Neural cell (in vitro differentiated cells): Measurements from ENCODE around the gene SP100. TPM values are rescaled to one million over a fixed set of nuclear protein-coding genes. Genes with fewer than 3 reads are reported as not detected.

ENCODE experiments used
- H2AFZ ChIP-seq: fragments of 200-600, 300-800 bp; sonication (generic), shearing (Covaris generic); 2 replicates; pipeline ENCODE4 v1.6.0; 2014; ENCODE audit warnings: low read depth, mild to moderate bottlenecking, antibody characterized with exemption, low read length, moderate library complexity
- H3F3A ChIP-seq: fragments of 200-600 bp; shearing (Covaris generic); 2 replicates; pipeline ENCODE4 v1.6.1; 2016; ENCODE audit warnings: mild to moderate bottlenecking, moderate library complexity, mixed read lengths, antibody characterized with exemption, low read length; ENCODE audit not compliant: insufficient read depth, poor library complexity, severe bottlenecking
- H3K27ac ChIP-seq: fragments of 200-600, 300-800 bp; sonication (generic), shearing (Covaris generic); 2 replicates; pipeline ENCODE4 v1.5.1; 2014; ENCODE audit warnings: mild to moderate bottlenecking, low read length, moderate library complexity
- H3K27me3 ChIP-seq: fragments of 300-800, 200-600 bp; sonication (generic), shearing (Covaris generic); 2 replicates; pipeline ENCODE4 v1.6.0; 2014; ENCODE audit warnings: mild to moderate bottlenecking, low read depth, low read length, moderate library complexity; ENCODE audit not compliant: insufficient read depth
- H3K36me3 ChIP-seq: fragments of 300-800, 200-600 bp; sonication (generic), shearing (Covaris generic); 2 replicates; pipeline ENCODE4 v1.5.1; 2014; ENCODE audit warnings: mild to moderate bottlenecking, antibody characterized with exemption, low read length, moderate library complexity; ENCODE audit not compliant: insufficient read depth
- H3K4me2 ChIP-seq: fragments of 300-800, 200-600 bp; sonication (generic), shearing (Covaris generic); 2 replicates; pipeline ENCODE4 v1.6.0; 2014; ENCODE audit warnings: mild to moderate bottlenecking, low read length
- H3K4me3 ChIP-seq: fragments of 300-800, 200-600 bp; sonication (generic), shearing (Covaris generic); 2 replicates; pipeline ENCODE4 v1.5.1; 2014; ENCODE audit warnings: mild to moderate bottlenecking, low read length, moderate library complexity
- H3K79me2 ChIP-seq: fragments of 200-600 bp; shearing (Covaris generic); replicated peaks from 2 replicates; pipeline ENCODE4 v1.6.0; 2014; ENCODE audit warnings: mild to moderate bottlenecking, low read length, moderate library complexity; ENCODE audit not compliant: insufficient read depth
- H3K9ac ChIP-seq: fragments of 300-800, 200-600 bp; sonication (generic), shearing (Covaris generic); 2 replicates; pipeline ENCODE4 v1.6.1; 2016; ENCODE audit warnings: mild to moderate bottlenecking, low read length, mixed read lengths
- H3K9me2 ChIP-seq: fragments of 200-600 bp; shearing (Covaris generic); 2 replicates; pipeline ENCODE4 v1.6.1; 2016; ENCODE audit warnings: mild to moderate bottlenecking, low read length, mixed read lengths; ENCODE audit not compliant: insufficient read depth
- H3K9me3 ChIP-seq: fragments of 200-600, 300-800 bp; sonication (generic), shearing (Covaris generic); 2 replicates; pipeline ENCODE4 v1.6.1; 2016; ENCODE audit warnings: mild to moderate bottlenecking, mixed run types, low read length, moderate library complexity, mixed read lengths
- H4K20me1 ChIP-seq: fragments of 200-600 bp; shearing (Covaris generic); 2 replicates; pipeline ENCODE4 v1.6.1; 2016; ENCODE audit warnings: mild to moderate bottlenecking, mixed run types; ENCODE audit not compliant: insufficient read depth
- EP300 ChIP-seq: fragments of 450-650 bp; conservative IDR thresholded peaks from 2 replicates; pipeline ENCODE4 v1.6.1; 2014; ENCODE audit warnings: antibody characterized with exemption, mild to moderate bottlenecking, moderate library complexity; ENCODE audit not compliant: poor library complexity, severe bottlenecking
- EZH2 ChIP-seq: fragments of 200-600, 300-800 bp; shearing (Covaris generic), sonication (generic); IDR thresholded peaks from 2 replicates; pipeline ENCODE4 v1.6.1; 2014; ENCODE audit warnings: antibody characterized with exemption, low read length, borderline replicate concordance, mild to moderate bottlenecking; ENCODE audit not compliant: insufficient read depth, poor library complexity, severe bottlenecking
- MXI1 ChIP-seq: fragments of 450-650 bp; conservative IDR thresholded peaks from 2 replicates; pipeline ENCODE4 v1.6.1; 2014; ENCODE audit warnings: antibody characterized with exemption, mild to moderate bottlenecking; ENCODE audit not compliant: poor library complexity, severe bottlenecking
- POLR2AphosphoS5 ChIP-seq: IDR thresholded peaks from 2 replicates; pipeline ENCODE4 v1.6.1; 2012
- RAD21 ChIP-seq: fragments of 450-650 bp; conservative IDR thresholded peaks from 2 replicates; pipeline ENCODE4 v1.6.1; 2014; ENCODE audit warnings: antibody characterized with exemption, mild to moderate bottlenecking, moderate library complexity
- REST ChIP-seq: IDR thresholded peaks from 2 replicates; pipeline ENCODE4 v1.6.1; 2012; ENCODE audit warnings: borderline replicate concordance
- TAF1 ChIP-seq: IDR thresholded peaks from 2 replicates; pipeline ENCODE4 v1.6.1; 2012; ENCODE audit warnings: low read depth
- polyA plus RNA-seq: library from polyadenylated mRNA; depleted of rRNA; stranded (reverse); fragments of >200 nt; gene quantifications from 2 replicates; pipeline ENCODE4 v1.2.3, GENCODE V29; 2014

Gene SP100
- polyA plus RNA-seq, 1 donor from 2014 or later = not detected

DNA sequence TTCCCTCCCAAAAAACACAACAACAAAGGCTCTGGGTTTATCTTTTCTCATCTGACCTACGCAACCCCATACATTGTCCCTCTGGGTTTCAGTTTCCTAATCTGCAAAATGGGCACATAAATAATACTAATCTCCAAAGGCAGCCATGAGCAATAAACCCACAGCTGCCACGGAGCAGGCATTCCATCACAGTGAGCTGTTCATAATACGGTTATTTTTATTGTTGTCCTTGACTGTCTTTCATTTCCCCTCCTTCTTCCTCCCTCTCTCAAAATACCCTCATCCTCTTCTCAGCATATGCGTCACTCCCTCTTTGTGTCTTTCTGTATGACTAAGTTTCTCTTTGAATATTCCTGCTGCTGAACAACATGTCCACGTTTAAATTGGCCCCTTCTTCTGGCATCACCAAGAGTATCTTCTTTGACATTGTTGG lies 166.9 kb downstream of the SP100 start:
- no peaks in the 10 kb centered on the region for H3F3A ChIP-seq
- H3K9me2 ChIP-seq = no peaks in the 10 kb centered on the region
- no peak overlapping the region for H2AFZ ChIP-seq
- no peak overlapping the region for H3K27ac ChIP-seq
- H3K4me2 ChIP-seq = no peak overlapping the region
- no peak overlapping the region for H3K9ac ChIP-seq
- TF ChIP-seq POLR2AphosphoS5 (no peak), TAF1 (no peak)
- H3K36me3 ChIP-seq = no peaks in the 10 kb centered on the region
- H3K27me3 ChIP-seq = no peaks in the 10 kb centered on the region
- H3K79me2 ChIP-seq = no peaks in the 10 kb centered on the region
- H4K20me1 ChIP-seq = no peaks in the 10 kb centered on the region
- no peak overlapping the region for H3K4me3 ChIP-seq
- H3K9me3 ChIP-seq = no peaks in the 10 kb centered on the region

GRCh38 chr2:230583581-230583980 lies 167.6 kb downstream of the SP100 start:
- Histone ChIP-seq H3K27me3 (no peaks in the 10 kb centered on the region), H3K4me3 (no peak overlapping the region), H3K4me2 (no peak overlapping the region), H3K36me3 (no peaks in the 10 kb centered on the region), H3K79me2 (no peaks in the 10 kb centered on the region), H3K9ac (no peak overlapping the region), H3K27ac (no peak overlapping the region), H4K20me1 (no peaks in the 10 kb centered on the region), H3K9me2 (no peaks in the 10 kb centered on the region), H3F3A (no peaks in the 10 kb centered on the region), H2AFZ (no peak overlapping the region), H3K9me3 (no peaks in the 10 kb centered on the region)
- TF ChIP-seq RAD21 (no peak), POLR2AphosphoS5 (no peak), REST (no peak), EZH2 (no peak), MXI1 (no peak), TAF1 (no peak), EP300 (no peak)

GRCh38 chr2:230586328-230586982 lies 170.5 kb downstream of the SP100 start:
- no peaks in the 10 kb centered on the region for H4K20me1 ChIP-seq
- TF ChIP-seq EP300 = no peak
- no peak for TF ChIP-seq REST
- no peak for TF ChIP-seq POLR2AphosphoS5
- no peak for TF ChIP-seq EZH2
- TF ChIP-seq RAD21 = no peak
- H3K36me3 ChIP-seq = no peaks in the 10 kb centered on the region
- H3K9ac ChIP-seq = no peak overlapping the region
- no peak overlapping the region for H2AFZ ChIP-seq
- H3K27me3 ChIP-seq = no peaks in the 10 kb centered on the region
- no peak overlapping the region for H3K4me2 ChIP-seq
- H3F3A ChIP-seq = no peaks in the 10 kb centered on the region
- no peak overlapping the region for H3K4me3 ChIP-seq
- no peaks in the 10 kb centered on the region for H3K9me3 ChIP-seq
- no peaks in the 10 kb centered on the region for H3K9me2 ChIP-seq
- no peaks in the 10 kb centered on the region for H3K79me2 ChIP-seq
- H3K27ac ChIP-seq = no peak overlapping the region
